ENCODE results near the gene PMM2.
"Not testable (repeated sequence)": the region's sequence is repeated elsewhere in the genome, so short reads cannot be mapped to it uniquely, and the experiment has no call there.

The PMM2 gene

GRCh38 chr16:8785408-8785807 lies 12.2 kb upstream of the PMM2 start:
- DNase-seq: no peak

- DNase-seq: not testable (repeated sequence)
These were observed 11.3 kb upstream of the PMM2 start for GRCh38 chr16:8786316-8786715.

GRCh38 chr16:8788578-8789172 lies 9.0 kb upstream of the PMM2 start:
- DNase-seq: no peak

DNA sequence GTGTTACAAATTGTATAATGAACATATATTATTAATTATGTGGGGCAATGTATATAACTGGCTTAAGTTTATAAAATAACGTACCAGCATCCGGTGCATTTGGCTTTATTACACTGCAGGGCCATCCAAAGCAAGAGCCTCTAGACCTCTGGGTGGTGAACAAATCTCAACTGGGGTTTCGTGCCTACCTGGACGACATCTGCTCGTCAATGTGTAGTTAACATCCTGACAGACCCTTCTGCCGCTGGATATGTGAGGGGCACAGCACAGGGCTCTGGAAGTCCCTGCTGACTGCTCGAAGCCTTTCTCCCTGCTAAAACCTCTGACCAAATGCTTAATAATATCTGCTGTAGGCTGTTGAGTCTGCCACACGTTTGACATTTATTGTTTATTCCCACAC lies 2.5 kb upstream of the PMM2 start:
- no peak for DNase-seq

- DNase-seq: no peak
These were observed 1.8 kb upstream of the PMM2 start for GRCh38 chr16:8795818-8796217.

GRCh38 chr16:8796469-8797363 lies 923 bp upstream of the PMM2 start:
- no peak for DNase-seq

DNA sequence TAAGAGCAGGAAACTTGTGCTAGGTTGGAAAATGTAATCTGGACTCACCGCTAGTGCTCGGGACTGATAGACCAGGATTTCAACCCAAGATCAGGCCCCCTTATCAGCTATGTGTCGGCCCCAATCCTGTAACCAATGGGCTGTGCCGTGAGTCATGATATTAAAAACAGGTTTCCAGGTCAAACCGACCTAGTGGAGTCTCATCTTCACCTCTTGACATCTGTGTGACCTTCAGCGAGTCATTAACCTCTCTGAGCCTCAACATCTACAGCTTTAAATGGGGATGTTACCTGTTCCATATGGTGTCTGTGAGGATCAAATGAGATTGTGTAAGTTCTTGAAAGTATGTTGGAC lies 512 bp downstream of the PMM2 start:
- DNase-seq: no peak

- DNase-seq: peak; percentile 4
These were observed 1.0 kb downstream of the PMM2 start for GRCh38 chr16:8798535-8799157.

- no peak for DNase-seq
These were observed 4.1 kb downstream of the PMM2 start for GRCh38 chr16:8801701-8802100.

- DNase-seq: not testable (repeated sequence)
These were observed 6.1 kb downstream of the PMM2 start for GRCh38 chr16:8803733-8804132.

- DNase-seq: no peak
These were observed 6.7 kb downstream of the PMM2 start for GRCh38 chr16:8804313-8804712.

DNA sequence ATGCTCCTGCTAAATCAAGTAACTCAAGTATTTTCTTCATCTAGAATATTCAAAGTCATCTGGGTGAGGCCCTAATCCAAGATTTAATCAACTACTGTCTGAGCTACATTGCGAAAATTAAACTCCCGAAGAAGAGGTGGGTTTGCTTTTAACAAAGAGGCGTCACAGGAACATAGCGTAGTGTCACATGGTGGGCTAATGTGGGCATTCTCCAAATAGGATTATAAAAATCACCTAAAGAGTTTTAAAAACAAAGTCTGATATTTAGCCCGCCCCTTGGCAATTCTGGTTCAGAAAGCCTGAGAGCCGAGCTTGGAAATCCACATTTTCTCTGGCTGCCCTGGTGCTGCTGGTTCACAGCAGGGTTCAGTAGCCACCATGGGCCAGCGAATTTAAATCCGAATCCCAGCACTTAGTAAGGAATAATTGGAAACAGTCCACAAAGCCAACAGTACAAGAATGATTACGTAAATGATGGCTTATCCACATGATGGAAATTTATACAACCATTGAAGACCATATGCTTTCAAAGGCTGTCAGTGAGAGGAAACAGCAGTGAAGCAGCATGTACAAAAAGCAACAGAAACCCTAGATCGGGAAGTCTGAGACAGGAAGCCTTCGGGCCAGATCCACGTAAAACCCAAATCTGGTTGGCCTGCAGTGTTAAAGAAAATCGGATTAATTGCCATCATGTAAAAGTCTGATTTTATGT lies 8.8 kb downstream of the PMM2 start:
- DNase-seq: no peak

- no peak for DNase-seq
These were observed 9.6 kb downstream of the PMM2 start for GRCh38 chr16:8807189-8807588.

- DNase-seq: no peak
These were observed 10.4 kb downstream of the PMM2 start for GRCh38 chr16:8808009-8808408.

DNA sequence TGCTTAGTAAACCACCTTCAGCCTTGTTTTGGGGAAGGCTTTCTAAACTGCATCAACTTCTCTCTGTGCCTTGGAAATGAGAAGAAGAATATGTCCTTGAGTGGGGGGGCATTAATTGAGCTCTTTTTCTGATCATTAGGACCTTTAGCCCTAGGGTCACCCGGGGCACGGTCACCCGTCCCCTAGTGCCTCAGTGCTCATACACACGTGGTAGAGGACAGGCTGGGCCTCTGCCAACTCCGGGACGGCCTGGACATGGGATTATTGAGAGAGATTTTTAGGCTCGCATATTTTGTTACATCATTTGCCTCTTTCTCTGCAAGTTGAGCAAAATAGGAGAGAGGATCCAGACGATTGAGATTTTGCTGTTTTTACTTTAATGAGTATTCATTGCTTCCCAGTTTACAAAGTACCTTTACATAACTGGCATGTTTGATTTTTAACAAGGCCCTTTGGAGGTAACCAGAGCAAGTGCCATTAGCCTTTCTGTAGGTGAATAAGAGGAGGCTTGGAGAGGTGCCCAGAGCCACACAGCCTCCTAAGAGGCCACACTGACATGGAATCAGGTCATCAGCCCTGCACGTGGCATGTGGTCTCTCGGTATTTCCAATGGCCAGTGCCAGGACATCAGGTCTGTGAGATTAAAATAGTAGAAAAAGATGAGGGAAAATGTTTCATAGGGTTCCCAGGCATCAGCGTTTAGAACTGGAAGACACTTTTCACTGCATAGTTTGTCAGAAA lies 11.1 kb downstream of the PMM2 start:
- DNase-seq: no peak

DNA sequence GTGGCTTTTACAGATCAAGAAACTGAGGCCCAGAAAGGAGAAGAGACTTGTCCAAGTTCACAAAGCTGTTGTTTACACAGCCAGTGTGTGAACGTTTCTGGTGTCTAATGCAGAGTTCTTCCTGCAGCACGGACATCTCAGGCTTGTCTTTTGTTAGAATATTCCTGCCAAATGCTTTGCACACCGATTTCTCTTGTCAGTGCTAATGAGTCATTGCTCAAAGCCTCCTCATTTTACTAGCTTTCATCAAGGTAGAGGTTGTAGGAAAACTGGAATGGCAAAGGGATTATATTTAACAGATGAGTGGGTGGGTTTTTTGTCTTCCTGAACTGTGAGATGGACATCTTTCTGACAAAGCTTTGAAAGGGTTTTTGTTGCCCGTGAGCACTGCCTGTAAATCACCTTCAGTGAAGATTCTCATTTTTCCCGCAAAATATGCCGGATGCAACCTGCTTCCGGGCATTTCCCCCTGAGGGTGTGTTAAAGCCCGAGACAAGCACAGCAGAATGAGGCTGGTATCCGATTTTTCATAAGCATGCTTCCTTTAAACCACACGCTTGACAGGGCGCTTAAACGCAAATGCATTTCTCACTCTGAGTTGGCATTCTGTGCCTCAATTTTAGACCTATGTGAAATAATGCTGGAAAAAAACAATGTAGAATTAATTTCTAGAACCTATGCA lies 14.7 kb downstream of the PMM2 start:
- DNase-seq: no peak

- DNase-seq: no peak
These were observed 16.6 kb downstream of the PMM2 start for GRCh38 chr16:8814095-8814806.

GRCh38 chr16:8816967-8817655 lies 19.5 kb downstream of the PMM2 start:
- no peak for DNase-seq

DNA sequence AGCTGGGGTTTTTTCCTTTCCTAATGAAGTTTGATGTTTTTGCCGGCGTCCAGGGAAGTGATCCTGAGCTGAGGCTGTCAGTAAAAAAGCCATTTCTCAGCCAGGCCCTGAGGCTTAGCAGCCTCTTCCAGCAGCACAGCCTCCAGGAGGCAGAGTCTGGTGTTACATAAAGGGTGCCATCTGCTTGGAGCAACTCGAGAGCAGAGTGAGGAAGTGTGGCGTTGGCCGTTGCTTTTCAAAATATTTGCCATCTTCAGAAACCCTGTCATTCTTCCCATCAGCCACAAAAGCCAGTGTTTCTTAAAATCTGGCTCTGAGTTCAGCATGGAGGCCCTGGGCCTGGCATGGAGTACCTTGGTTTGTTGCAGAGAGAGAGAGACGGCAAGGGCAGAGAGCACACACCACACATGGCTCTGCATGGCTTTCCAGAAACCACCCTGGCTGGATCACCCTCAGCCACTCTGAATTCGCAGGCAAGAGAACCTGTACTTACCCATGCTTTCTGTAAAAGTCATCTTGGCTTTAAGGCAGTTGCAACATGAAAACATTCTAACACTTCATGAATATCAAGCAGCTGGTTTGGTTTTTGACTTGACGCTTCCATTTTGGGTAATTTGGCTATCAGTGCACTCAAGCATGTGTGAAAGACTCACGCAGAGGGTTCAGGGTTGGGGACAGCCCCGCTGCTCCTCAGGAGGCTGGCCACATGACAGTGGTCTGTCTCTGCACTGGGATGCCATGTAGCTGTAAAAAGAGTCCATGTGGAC lies 21.0 kb downstream of the PMM2 start:
- no peak for DNase-seq

- no peak for DNase-seq
These were observed 21.9 kb downstream of the PMM2 start for GRCh38 chr16:8819411-8820034.

Measured in EL (cell line).